Ammon's horn (tissue), 1 donor: Measurements from ENCODE around the gene ACP1.

Experiments
- DNase-seq: peaks from one replicate; pipeline ENCODE4 v3.0.0-alpha.2; 2016; ENCODE audit warnings: low spot score

Gene ACP1

DNA sequence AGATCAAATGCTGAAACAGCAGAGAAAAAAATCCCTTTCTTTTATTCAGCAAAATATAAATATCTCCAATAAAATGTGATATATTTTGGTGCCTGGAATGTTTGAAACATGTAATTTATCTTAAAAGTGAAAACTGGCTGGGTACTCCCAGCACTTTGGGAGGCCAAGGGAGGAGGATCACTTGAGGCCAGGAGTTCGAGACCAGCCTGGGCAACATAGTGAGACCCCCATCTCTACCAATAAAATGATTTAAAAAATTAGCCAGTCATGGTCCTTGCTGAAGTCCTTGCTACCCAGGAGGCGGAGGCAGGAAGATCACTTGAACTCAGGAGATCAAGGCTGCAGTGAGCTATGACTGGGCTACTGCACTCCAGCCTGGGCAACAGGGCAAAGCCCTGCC is 9.6 kb upstream of the ACP1 start:
- no peak for DNase-seq

DNA sequence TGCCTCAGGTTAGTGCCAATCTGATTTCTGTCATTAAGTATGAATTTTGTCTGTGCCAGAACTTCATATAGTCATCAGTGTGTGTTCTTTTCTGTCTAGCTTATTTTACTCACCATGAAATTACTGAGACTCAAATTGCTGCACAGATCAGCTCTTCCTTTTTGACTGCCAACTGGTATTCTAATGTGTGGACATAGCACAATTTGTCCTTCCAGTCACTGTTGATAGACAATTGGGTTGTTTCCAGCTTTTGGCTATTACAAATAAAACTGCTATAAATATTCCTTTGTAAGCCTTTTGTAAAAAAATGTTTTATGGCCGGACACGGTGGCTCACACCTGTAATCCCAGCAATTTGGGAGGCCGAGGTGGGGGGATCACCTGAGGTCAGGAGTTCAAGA is 8.7 kb upstream of the ACP1 start:
- DNase-seq: no peak

DNA sequence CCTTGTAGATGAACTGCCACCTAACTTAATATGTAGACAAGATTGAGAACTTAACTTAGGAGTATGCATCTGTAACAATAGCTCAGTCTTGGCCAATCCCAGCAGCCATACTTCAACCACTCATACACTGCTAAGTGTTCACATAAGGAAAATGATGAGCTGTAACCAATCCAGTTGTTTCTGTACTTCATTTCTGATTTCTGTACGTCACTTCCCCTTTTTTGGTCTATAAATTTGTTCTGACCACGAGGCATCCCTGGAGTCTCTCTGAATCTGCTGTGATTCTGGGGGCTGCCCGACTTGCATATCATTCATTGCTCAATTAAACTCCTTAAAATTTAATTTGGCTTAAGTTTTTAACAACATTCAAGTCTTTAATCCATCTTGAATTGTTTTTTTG is 7.3 kb upstream of the ACP1 start:
- DNase-seq: no peak

DNA sequence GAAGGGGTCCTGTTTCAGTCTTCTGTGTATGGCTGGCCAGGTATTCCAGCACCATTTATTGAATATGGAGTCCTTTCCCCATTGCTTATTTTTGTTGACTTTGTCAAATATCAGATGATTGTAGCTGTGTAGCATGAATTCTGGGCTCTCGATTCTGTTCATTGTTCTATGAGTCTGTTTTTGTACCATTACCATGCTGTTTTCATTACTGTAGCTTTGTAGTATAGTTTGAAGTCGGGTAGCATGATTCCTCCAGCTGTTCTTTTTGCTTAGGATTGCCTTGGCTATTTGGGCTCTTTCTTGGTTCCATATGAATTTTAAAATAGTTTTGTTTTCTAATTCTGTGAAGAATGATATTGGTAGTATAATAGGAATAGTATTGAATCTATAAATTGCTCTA is 6.9 kb upstream of the ACP1 start:
- DNase-seq: no peak

DNA sequence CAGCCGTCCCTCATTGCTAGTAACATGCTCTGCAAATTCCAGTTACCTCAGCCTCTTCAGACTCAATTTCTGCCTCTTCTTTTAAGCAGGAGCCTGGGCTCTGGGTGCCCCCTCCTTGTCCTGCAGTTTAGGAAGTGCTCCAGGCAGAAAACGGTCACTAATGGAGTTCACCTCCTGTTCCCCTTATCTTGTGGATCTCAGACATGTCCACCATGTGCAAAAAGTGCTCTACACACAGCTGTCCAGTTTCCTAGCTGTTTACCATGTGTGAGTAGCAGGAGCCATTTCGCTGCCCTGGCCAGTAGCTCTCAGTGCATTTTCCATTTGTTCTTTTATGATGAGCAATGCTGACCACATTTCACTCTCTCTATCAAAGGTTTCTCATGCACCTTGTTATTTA is 5.8 kb upstream of the ACP1 start:
- no peak for DNase-seq

DNA sequence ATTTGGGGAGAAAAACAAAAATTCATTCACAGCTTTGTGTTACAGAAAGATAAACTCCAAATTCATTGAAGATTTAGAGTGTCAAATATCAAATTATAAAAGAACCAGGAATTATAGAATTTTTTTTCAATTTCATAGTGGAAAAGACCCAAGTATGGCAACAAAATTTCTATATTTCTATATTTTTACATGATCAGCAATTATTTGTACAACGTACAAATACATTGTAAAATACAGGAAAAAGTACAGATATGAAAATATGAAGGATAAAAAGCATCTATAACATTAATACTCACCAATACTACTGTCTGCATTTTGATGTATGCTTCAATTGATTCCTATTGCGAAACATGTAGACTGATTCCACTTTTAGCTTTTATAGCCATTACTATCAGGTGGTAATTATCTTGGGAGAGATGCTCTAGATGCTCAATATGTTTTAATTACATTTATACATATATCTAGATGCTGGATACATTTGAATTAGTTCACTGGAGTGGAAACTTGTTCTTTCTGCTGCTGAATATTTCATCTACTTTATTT is 4.9 kb upstream of the ACP1 start:
- no peak for DNase-seq

DNA sequence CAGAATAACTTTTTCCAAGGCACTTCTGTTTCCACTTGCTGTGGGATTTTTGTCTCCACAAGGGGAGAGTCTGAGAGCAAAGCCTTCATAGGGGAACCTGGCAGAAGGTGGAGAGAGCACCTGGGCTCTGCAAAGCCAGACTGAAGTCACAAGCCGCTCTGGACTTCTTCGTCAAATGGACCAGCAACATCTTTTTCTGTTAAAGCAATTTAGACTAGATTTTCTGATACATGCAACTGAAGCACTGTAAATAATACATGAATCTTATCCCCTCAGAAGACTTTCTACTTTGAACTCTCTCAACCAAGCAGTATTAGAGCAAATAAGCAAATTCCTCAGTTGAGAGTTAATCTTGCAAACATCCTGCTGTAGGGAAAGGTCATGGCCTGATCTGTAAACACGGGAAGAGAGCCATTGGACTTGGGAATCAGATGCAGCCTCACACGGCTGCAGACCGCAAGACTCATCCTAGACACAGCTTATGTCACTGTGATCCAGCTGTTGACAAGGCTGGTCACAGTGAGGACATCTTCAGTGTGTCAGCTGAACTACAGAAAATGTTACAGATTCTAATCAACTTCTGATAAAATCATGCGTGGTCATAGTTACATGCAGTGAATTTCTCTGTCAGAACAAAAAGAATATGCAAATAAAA is 4.1 kb upstream of the ACP1 start:
- peak; percentile 28 for DNase-seq

DNA sequence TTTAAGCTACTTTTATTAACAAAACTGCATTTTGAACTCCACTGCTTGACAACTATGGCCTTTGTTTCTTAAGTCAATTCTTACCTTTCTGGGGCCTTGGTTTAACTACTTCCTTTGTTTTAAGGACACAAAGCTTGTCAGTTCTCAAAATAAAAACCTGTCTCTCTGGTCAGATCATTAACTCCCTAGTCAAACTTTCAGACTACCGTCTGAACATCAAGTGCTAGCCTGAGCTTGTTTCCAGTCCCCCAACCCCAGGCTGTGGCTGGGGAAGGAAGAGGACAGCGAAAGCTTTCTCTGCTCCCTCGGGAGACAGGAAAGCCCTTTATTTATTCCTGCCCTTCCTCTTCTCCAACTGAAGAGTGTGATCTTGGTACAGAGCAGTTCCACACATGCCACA is 2.6 kb upstream of the ACP1 start:
- no peak for DNase-seq

DNA sequence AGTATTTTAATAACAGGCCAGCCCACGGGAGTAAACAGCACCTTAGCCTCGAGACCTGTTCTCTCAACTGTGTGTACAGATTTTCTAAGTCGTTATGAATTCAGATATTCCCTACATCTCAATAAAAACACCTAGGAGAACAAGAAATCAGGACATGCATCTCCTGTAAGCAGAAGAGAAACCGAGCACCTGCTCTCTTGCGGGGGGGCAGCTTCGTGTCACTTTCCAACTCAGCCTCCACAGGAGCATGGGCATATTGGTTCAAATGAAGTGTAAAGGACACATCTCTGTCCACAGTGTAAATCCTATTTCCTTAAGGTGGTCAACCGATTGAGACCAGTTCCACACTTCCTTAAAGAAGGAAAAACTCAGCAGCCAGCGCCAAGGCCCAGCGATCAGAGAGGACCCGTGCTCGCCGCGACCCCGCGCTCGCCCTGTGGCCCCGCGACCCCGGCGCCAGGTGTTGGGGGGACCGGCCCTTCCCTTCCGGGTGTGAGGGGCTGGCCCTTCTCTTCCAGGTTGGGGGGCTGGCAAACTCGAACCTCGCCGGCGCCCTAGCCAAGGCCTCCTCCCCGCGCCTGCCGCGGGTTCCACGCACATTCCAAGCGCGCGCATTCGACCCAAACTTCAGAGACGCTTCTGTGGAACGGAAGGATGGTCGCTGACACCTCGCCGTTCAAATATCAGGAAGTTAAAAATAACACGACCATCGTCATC is 1.6 kb upstream of the ACP1 start:
- DNase-seq: no peak

DNA sequence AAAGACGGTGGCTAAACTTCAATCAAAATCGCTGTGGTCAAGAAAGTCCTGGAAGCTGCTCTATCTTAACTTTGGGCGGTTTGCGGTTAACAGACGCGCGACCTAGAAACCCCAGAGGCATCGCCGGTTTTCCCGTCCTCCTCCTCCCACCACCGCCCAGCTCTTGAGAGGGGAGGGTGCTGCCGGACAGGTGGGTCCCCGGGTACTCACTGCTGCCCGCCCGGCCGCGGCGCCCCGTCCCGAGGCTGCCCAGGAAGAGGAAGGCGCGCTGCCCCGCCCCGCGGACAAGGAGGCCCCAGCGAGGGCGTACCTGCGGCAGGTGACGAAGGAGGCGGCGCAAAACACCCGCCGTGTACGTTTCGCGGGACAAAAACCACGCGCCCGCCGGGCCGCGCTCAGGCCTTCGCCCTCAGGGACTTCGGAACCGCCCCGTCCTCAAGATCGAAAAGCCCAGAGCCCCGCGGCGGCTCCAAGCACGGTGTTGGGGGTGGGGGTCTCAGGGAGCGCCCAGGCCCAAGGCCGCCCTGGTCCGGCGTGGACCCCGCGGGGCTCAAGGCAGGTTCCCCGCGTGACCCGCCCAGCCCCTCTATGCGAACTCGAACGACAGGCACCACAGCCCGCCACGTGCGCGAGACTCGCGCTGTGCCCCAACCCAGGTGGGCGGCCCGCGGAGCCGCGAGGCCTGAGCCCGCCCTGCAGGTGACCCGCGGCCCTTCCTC is 814 bp upstream of the ACP1 start, which contains the start of gene SH3YL1:
TSS of gene SH3YL1 (minus strand) at position 259 of the 719 bp plus-strand sequence. CDS start at position 211, 48 bp downstream.
- DNase-seq: no peak

DNA sequence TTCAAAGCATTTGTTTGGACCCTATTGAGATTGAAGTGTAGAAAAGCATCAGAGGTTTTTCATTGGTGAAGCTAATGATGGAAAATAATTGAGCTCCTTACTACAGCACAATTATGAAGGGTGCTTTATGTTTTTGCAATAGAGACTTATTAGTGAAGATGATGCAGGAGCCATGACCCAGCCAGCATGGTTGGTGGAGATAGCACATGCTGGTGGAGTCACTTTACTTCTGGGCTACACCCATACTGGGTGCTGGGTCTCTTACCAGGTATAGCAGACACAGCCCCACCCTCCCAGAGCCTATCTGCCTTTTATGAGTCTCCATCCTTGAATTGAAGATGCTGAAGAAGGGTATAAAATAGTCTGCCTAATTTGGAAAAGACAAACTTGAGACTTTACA is 3.6 kb downstream of the ACP1 start:
- DNase-seq: no peak

DNA sequence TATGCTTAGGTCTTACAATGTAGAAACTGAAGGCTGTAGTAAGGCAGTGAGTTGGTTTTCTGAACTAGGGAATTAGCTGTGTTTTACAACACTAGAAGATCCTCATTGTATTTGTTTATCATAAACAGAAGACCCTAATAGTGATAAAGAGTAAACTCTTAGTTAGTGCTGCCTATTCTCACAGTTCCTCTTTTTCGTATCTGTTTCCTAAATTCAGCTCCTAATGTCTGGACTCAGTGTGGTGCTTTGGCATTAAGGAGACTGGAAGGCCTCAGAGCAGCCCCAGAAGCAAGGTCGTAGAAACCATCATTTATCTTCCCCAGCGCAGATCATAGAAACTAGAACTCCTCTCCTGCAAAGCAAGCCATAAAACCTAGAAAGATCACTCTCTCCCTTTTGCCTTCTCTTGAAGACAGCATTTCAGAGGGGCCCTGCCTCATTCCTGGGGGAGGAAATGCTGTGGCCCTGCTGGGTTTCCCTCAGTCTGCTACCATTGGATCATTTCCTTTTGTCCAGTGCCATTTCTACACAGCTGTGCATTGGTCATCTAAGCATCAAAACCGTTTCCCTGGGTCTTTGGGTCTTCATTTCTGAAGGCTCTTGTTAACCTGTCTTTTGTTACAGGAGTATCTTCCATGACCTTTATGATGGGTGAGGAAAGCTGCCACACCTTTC is 4.7 kb downstream of the ACP1 start:
- no peak for DNase-seq

DNA sequence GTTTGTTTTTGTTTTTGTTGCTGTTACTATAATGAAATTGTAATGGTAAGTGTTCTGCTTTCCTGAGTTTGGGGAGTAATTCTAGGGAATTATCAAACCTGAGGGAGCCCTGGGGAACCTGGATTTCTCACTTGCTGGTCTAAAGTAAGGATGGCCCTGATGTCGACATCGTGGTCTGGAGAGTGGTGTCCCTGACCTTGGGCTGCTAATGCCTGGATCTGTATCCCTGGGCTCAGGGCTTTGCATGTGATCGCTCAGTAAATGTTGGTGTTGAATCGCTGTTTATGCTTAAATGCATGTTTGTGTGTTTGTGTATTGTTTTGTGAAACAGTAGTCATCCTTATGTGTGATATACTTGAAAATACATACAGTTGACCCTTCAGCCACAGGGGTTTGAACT is 6.1 kb downstream of the ACP1 start:
- DNase-seq: no peak

DNA sequence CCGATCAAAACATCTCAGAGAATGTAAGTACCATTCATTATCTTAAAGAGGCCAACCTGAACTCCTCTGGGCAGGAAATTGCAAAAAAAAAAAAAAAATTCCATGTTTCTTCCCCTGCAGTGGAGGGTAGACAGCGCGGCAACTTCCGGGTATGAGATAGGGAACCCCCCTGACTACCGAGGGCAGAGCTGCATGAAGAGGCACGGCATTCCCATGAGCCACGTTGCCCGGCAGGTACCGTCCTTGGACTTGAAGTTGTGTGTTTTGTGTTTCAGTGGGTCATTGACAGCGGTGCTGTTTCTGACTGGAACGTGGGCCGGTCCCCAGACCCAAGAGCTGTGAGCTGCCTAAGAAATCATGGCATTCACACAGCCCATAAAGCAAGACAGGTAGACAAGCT is 7.2 kb downstream of the ACP1 start:
- DNase-seq: no peak

DNA sequence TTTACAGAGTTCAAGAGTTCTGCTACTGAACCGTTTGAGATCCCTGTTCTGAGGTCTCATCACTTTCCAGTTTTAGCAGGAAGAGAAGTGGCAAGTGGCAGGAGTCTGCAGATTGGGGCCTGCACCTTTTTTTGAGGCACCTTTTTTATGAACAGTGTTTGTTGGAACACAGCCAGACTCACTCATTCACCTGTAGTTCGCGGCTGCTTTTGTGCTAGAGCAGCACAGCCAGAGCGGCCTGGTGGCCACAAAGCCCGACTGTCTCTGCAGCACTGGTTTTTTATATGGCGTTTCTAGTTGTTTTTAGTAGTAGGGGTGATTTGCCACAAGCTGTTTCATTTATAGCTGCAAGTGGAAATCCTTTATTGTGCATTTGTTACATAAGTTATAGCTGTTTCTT is 8.6 kb downstream of the ACP1 start:
- DNase-seq: no peak

DNA sequence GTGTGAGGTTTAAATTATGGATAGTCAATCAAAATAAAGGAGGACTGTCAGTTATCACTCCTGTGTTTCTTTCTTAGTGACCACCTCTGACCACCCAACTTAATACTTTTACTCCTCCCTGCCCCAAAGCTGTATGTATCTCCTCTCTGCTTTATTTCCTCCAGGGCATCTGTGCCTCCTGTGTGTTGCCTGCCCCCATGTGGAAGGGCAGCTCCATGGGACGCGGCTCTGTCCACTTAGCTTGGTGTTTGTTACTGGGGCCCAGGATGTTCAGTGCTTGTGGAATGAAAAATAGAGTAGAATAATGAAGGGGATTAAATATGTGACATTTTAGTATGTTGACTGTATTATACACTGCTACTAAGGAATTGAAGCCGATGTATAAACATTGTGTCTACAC is 9.8 kb downstream of the ACP1 start:
- DNase-seq: no peak

DNA sequence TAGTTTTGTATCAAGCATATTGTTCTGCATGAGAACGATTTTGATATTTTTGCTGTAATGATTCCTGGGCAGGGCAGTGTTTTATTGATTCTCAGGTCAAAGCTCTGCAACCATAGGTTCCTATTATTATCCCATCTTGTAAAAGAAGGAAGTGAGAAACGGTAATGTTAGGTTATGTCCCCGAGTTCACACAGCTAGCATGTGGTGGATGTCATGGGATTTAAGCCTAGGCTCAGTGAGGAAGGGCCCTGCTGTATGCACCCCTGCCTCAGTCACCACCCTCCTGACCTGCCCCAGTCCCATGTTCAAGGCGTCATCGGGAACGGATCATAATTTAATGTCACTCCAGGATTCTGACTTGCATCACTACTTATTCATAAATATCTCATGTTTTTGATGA is 10.7 kb downstream of the ACP1 start:
- DNase-seq: peak; percentile 61

DNA sequence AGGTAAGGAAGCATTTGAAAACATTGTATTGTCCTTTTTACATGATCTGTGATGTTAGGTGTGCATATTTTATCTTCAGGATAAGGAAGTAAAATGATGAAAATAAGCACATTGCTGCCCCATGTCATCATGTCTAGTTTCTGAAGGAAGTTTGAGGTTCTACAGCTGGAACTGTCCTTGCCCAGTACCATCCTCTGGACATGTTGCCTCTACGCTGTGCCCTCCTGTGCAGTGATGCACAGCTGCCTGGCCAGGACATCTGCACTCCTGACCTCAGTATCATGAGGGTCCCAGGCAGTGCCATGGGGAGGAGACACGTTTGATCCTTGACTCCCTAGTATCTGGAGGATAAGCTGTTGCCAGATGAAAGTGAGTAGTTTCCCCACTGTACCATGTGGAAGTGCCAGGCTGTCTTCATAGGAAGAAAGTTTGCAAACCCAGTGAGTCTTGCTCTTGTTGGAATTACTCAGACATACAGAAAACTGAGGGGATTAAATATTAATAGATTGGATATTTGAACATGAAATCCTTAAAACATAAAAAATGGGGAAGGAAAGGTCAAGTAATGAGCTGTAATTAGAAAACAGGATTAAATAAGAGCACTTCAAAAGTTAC is 13.7 kb downstream of the ACP1 start:
- no peak for DNase-seq

DNA sequence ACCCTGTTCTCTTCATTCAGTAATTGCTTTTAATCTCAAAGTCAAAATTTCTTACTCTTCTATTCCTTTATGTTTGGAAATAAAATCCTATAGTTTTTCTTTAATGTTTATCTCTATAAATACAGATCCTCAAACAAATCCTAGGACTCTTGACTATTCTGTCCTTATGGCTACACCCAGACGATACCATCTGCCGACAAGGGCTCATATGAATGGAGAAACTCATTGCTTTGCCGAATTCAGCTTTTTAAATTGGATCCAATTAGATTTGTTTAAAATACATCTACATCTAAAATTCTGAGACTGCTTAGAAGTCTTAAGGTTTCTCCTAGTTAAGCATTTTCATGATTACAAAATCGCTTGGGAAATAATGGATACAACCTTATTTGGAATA is 14.2 kb downstream of the ACP1 start:
- DNase-seq: no peak

DNA sequence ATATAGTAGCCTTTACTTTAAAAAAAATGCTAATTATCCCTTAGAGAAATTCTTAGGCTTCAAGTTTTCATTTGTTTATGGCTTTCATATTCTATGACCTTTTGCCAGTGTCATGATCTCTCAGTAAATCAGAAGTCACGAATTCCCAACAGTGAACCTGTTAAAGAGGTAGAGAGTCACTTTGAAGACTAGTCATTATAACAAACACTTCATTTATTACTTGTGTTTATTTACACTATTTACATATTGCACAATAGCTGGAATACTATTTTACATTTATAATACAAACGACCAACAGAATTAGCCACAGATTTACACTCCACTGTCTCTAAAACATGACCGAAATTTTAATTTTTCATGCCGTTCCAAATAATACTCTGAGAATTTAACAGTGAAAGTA is 14.6 kb downstream of the ACP1 start:
- no peak for DNase-seq

DNA sequence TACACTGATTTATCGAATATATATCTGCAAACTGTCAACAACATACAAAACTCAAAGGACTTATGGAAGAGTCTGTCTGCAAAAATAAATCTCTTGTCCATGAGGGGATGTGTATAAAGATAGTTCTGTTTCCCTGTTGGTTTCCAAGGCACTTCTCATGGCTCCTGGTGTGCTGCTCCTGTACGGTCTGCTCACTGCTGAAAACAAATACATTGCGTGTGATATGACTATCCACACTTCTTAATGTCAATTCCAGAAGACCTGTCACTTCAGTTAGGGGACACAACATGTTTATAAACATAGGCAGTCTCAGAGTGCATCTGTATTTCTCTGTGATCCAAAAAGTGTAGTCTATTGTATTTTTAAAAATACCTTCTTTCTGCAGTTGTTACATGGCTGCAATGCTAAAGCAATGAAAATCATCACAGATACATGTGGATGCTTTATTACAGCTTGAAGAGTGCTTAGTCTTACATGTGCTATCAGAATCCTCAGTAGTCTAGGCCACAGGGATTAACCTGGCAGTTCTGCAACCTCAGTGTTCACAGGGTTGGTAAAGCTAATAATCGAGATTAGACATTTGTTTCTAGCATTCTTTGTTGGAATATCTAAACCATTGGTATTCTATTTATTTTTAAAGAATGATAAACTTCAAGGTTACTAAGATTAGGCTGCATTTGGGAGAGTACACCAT is 15.4 kb downstream of the ACP1 start:
- no peak for DNase-seq
